ENCODE measurements around the gene RFX8.

Gene RFX8

DNA sequence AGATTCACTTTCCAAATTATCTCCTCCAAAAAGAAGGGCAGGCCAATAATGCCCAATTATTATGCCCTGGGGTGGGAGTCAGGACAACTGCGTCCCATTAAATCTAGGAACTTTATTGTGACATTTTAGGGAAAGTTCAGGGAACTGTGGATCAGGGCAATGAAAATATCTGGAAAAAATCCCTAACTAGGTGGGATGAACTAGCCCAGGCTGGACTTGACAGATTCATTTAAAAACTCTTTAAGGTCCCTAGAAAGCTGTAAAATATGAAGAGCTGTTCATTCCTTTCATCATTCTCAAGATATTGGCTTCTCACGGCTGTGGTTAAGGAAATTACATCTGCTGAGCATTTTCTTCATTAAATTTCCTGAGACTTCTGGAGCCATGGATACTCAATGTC lies 95.8 kb downstream of the RFX8 start:
- DNase-seq (ENCODE audit: insufficient read length, low spot score) = no peak
- no peak for FAIRE-seq
- TF ChIP-seq TAF1 (IDR thresholded peaks at IDR 0.05; ENCODE audit: low read depth, low read length) (no peak), POU2F2 (IDR thresholded peaks at IDR 0.05; ENCODE audit: low read depth, low read length) (no peak), PAX5 (IDR thresholded peaks at IDR 0.05; ENCODE audit: insufficient read depth, low read length, severe bottlenecking) (no peak), POLR2AphosphoS5 (IDR thresholded peaks at IDR 0.05; ENCODE audit: low read depth, low read length) (no peak), POLR2A (IDR thresholded peaks at IDR 0.05; ENCODE audit: low read depth, low read length) (no peak), SPI1 (IDR thresholded peaks at IDR 0.05; ENCODE audit: low read depth, low read length) (no peak)

DNA sequence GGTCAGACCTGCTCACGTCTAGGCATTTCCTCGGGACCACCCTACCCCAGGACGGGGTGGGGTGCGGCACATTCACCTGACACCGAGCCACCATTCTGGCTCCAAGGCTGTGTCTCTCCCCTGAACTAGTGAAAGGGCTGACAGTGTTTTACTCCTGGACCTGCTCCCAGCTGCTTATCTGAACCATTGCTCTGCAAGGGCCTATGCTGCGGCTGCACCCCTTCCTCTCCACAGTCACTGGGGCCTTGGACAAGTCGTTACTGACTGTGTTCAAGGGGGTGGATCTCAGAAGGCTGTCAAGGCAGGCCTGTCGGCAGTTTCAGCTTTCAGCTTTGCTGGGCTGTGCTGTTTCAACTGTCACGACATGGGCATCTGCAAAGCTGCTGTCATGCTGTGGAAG lies 99.3 kb downstream of the RFX8 start:
- TF ChIP-seq POLR2A (IDR thresholded peaks at IDR 0.05; ENCODE audit: low read depth, low read length) (no peak), SPI1 (IDR thresholded peaks at IDR 0.05; ENCODE audit: low read depth, low read length) (no peak), POU2F2 (IDR thresholded peaks at IDR 0.05; ENCODE audit: low read depth, low read length) (no peak), PAX5 (IDR thresholded peaks at IDR 0.05; ENCODE audit: insufficient read depth, low read length, severe bottlenecking) (no peak), POLR2AphosphoS5 (IDR thresholded peaks at IDR 0.05; ENCODE audit: low read depth, low read length) (no peak), TAF1 (IDR thresholded peaks at IDR 0.05; ENCODE audit: low read depth, low read length) (no peak)
- FAIRE-seq = no peak
- DNase-seq (ENCODE audit: insufficient read length, low spot score) = no peak

- no peak for TF ChIP-seq TAF1 (IDR thresholded peaks at IDR 0.05; ENCODE audit: low read depth, low read length)
- DNase-seq (ENCODE audit: insufficient read length, low spot score) (no peak), FAIRE-seq (no peak)
Observed at GRCh38 chr2:101374821-101375561, 99.9 kb downstream of the RFX8 start.

DNA sequence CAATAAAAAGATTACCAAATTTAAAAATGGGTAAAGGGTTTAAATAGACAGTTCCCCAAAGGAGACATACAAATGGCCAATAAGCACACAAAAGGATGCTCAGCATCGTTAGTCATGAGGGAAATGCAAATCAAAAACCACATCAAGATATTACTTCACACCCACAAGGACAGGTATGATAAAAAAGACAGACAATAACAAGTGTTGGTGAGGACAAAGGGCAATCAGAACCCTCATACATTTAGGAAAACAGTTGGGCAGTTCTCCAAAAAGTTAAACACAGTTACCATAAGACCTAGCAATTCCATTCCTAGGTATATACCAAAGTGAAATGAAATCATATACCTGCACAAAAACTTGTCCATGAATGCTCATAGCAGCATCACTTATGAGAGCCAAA lies 102.1 kb downstream of the RFX8 start:
- TF ChIP-seq SPI1 (IDR thresholded peaks at IDR 0.05; ENCODE audit: low read depth, low read length) (no peak), POLR2AphosphoS5 (IDR thresholded peaks at IDR 0.05; ENCODE audit: low read depth, low read length) (no peak), PAX5 (IDR thresholded peaks at IDR 0.05; ENCODE audit: insufficient read depth, low read length, severe bottlenecking) (no peak), POLR2A (IDR thresholded peaks at IDR 0.05; ENCODE audit: low read depth, low read length) (no peak), TAF1 (IDR thresholded peaks at IDR 0.05; ENCODE audit: low read depth, low read length) (no peak), POU2F2 (IDR thresholded peaks at IDR 0.05; ENCODE audit: low read depth, low read length) (no peak)
- DNase-seq (ENCODE audit: insufficient read length, low spot score) = no peak
- no peak for FAIRE-seq

GRCh38 chr2:101371636-101372035 lies 103.3 kb downstream of the RFX8 start:
- FAIRE-seq (no peak), DNase-seq (ENCODE audit: insufficient read length, low spot score) (no peak)
- no peak for TF ChIP-seq POLR2AphosphoS5 (IDR thresholded peaks at IDR 0.05; ENCODE audit: low read depth, low read length)
- TF ChIP-seq TAF1 (IDR thresholded peaks at IDR 0.05; ENCODE audit: low read depth, low read length) = no peak
- TF ChIP-seq SPI1 (IDR thresholded peaks at IDR 0.05; ENCODE audit: low read depth, low read length) = no peak
- TF ChIP-seq POU2F2 (IDR thresholded peaks at IDR 0.05; ENCODE audit: low read depth, low read length) = no peak
- no peak for TF ChIP-seq POLR2A (IDR thresholded peaks at IDR 0.05; ENCODE audit: low read depth, low read length)
- no peak for TF ChIP-seq PAX5 (IDR thresholded peaks at IDR 0.05; ENCODE audit: insufficient read depth, low read length, severe bottlenecking)

GRCh38 chr2:101369100-101369499 lies 105.8 kb downstream of the RFX8 start:
- TF ChIP-seq SPI1 (IDR thresholded peaks at IDR 0.05; ENCODE audit: low read depth, low read length) (no peak), TAF1 (IDR thresholded peaks at IDR 0.05; ENCODE audit: low read depth, low read length) (no peak), PAX5 (IDR thresholded peaks at IDR 0.05; ENCODE audit: insufficient read depth, low read length, severe bottlenecking) (no peak), POU2F2 (IDR thresholded peaks at IDR 0.05; ENCODE audit: low read depth, low read length) (no peak), POLR2A (IDR thresholded peaks at IDR 0.05; ENCODE audit: low read depth, low read length) (no peak), POLR2AphosphoS5 (IDR thresholded peaks at IDR 0.05; ENCODE audit: low read depth, low read length) (no peak)
- no peak for DNase-seq (ENCODE audit: insufficient read length, low spot score)
- FAIRE-seq = no peak

- no peak for DNase-seq (ENCODE audit: insufficient read length, low spot score)
- no peak for FAIRE-seq
Observed at GRCh38 chr2:101368376-101368775, 106.5 kb downstream of the RFX8 start.

GRCh38 chr2:101367508-101367907 lies 107.4 kb downstream of the RFX8 start:
- TF ChIP-seq POU2F2 (IDR thresholded peaks at IDR 0.05; ENCODE audit: low read depth, low read length) = no peak
- no peak for TF ChIP-seq POLR2A (IDR thresholded peaks at IDR 0.05; ENCODE audit: low read depth, low read length)
- TF ChIP-seq PAX5 (IDR thresholded peaks at IDR 0.05; ENCODE audit: insufficient read depth, low read length, severe bottlenecking) = no peak
- no peak for TF ChIP-seq POLR2AphosphoS5 (IDR thresholded peaks at IDR 0.05; ENCODE audit: low read depth, low read length)
- TF ChIP-seq TAF1 (IDR thresholded peaks at IDR 0.05; ENCODE audit: low read depth, low read length) = no peak
- TF ChIP-seq SPI1 (IDR thresholded peaks at IDR 0.05; ENCODE audit: low read depth, low read length) = no peak
- FAIRE-seq (no peak), DNase-seq (ENCODE audit: insufficient read length, low spot score) (no peak)

More at GRCh38 chr2:101368376-101368775, 106.5 kb downstream of the RFX8 start:
- no peak for TF ChIP-seq POU2F2 (IDR thresholded peaks at IDR 0.05; ENCODE audit: low read depth, low read length)
- TF ChIP-seq PAX5 (IDR thresholded peaks at IDR 0.05; ENCODE audit: insufficient read depth, low read length, severe bottlenecking) = no peak
- TF ChIP-seq TAF1 (IDR thresholded peaks at IDR 0.05; ENCODE audit: low read depth, low read length) = no peak
- no peak for TF ChIP-seq POLR2A (IDR thresholded peaks at IDR 0.05; ENCODE audit: low read depth, low read length)
- TF ChIP-seq POLR2AphosphoS5 (IDR thresholded peaks at IDR 0.05; ENCODE audit: low read depth, low read length) = no peak
- no peak for TF ChIP-seq SPI1 (IDR thresholded peaks at IDR 0.05; ENCODE audit: low read depth, low read length)

- TF ChIP-seq PAX5 (IDR thresholded peaks at IDR 0.05; ENCODE audit: insufficient read depth, low read length, severe bottlenecking) = no peak
- TF ChIP-seq SPI1 (IDR thresholded peaks at IDR 0.05; ENCODE audit: low read depth, low read length) = no peak
- no peak for DNase-seq (ENCODE audit: insufficient read length, low spot score)
- no peak for FAIRE-seq
Observed at GRCh38 chr2:101364878-101365277, 110.0 kb downstream of the RFX8 start.

- DNase-seq (ENCODE audit: insufficient read length, low spot score) (no peak), FAIRE-seq (no peak)
- TF ChIP-seq TAF1 (IDR thresholded peaks at IDR 0.05; ENCODE audit: low read depth, low read length) = no peak
- TF ChIP-seq POLR2A (IDR thresholded peaks at IDR 0.05; ENCODE audit: low read depth, low read length) = no peak
- TF ChIP-seq POU2F2 (IDR thresholded peaks at IDR 0.05; ENCODE audit: low read depth, low read length) = no peak
- TF ChIP-seq POLR2AphosphoS5 (IDR thresholded peaks at IDR 0.05; ENCODE audit: low read depth, low read length) = no peak
- no peak for TF ChIP-seq SPI1 (IDR thresholded peaks at IDR 0.05; ENCODE audit: low read depth, low read length)
- no peak for TF ChIP-seq PAX5 (IDR thresholded peaks at IDR 0.05; ENCODE audit: insufficient read depth, low read length, severe bottlenecking)
Observed at GRCh38 chr2:101362777-101363176, 112.1 kb downstream of the RFX8 start.

All from GM12891 (cell line).